Sigmoid colon (tissue), 4 donors: Measurements from ENCODE around the gene PAX4.

Experiments used
- CTCF ChIP-seq, 4 experiments: fragments of 450-650 bp in 3 of 4; fragments of 200-600 bp in 1 of 4; IDR thresholded peaks; one replicate each; pipeline ENCODE4 v1.5.1; 2016 to 2019; ENCODE audit warnings: antibody characterized with exemption in 4 of 4, mild to moderate bottlenecking in 3 of 4, moderate library complexity in 2 of 4
- POLR2AphosphoS5 ChIP-seq, 4 donors: sonication (generic); formaldehyde crosslinking; IDR thresholded peaks; one replicate each; pipeline ENCODE4 v1.6.1; 2017; ENCODE audit warnings: antibody characterized with exemption in 4 of 4

- no peak for TF ChIP-seq CTCF (IDR thresholded peaks at IDR 0.05)
- peak; percentile 95 to 97 (median 96) for TF ChIP-seq POLR2AphosphoS5 (IDR thresholded peaks at IDR 0.05)
These were observed 32.6 kb downstream of the PAX4 start, which contains the start of gene GCC1 for GRCh38 chr7:127585044-127585953.
